Dendritic cell treated with granulocyte-macrophage colony-stimulating factor and Interleukin-4, amounts not matched to agents 40 ng/mL and 50 ng/mL, for 4 days (primary cell): ENCODE results near the gene DSTN.

ENCODE experiments used
- H3K27ac Mint-ChIP-seq: one replicate; pipeline ENCODE4 v1.8.0; 2022; ENCODE audit warnings: mild to moderate bottlenecking, mixed read lengths
- H3K27me3 Mint-ChIP-seq: one replicate; pipeline ENCODE4 v1.8.0; 2022; ENCODE audit warnings: mild to moderate bottlenecking, mixed read lengths
- H3K36me3 Mint-ChIP-seq: one replicate; pipeline ENCODE4 v1.8.0; 2022; ENCODE audit warnings: low read depth, mixed read lengths
- H3K4me1 Mint-ChIP-seq: one replicate; pipeline ENCODE4 v1.8.0; 2022; ENCODE audit warnings: low read depth, mixed read lengths
- H3K4me3 Mint-ChIP-seq: one replicate; pipeline ENCODE4 v1.8.0; 2022; ENCODE audit warnings: mild to moderate bottlenecking, moderate library complexity, mixed read lengths
- H3K9me3 Mint-ChIP-seq: one replicate; pipeline ENCODE4 v1.8.0; 2022; ENCODE audit warnings: mixed read lengths
- intact Hi-C: fragments of 100-400 bp; cut with micrococcal nuclease; formaldehyde crosslinking; loops from one replicate; pipeline ENCODE4 v1.15.0; 2022

The DSTN gene

DNA sequence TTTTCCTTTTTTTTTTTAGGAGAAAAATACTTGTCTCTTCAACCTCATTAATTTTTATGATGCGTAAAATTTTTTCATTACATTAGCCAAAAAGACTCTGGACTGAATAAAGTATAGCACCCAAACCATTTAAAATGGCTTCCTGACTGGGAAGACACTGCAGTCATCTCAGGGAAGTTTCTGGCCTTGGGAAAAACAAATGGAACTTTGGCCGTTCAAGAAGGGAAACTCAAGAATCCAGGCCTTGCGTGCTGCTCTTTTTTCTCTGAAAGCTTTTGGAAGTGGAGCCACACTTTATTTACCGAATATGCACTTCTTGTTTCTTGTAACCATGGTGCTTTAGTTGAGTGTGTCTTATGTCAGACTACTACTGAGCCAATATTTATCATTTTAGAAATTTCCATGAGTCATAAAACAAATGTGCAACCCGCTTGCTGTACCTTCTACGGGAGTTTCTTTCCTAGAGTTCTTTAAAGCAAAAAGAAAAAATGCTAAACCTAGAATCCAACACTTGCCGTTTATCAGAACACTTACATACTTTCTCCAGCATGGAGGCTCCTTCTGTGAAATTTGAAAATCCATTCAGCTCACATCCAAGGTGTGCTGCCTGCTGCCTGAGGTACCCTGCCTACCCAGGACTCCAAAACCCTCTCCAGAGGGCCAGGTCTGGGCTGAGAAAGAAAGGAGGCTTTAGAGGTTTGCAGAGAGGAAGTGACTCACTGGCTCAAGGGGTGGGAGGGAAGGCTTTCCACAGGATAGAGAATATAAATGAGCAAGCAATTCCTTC, 11.5 kb upstream of the DSTN start:
- peaks cover 7% of the 10 kb centered on the region for H3K4me1 Mint-ChIP-seq
- no peak overlapping the region for H3K4me3 Mint-ChIP-seq
- H3K27me3 Mint-ChIP-seq, result no peaks in the 10 kb centered on the region
- peak overlapping the region; percentile 58 for H3K27ac Mint-ChIP-seq
- intact Hi-C loops, result no loop called here
- H3K36me3 Mint-ChIP-seq, result no peaks in the 10 kb centered on the region
- H3K9me3 Mint-ChIP-seq, result no peaks in the 10 kb centered on the region

DNA sequence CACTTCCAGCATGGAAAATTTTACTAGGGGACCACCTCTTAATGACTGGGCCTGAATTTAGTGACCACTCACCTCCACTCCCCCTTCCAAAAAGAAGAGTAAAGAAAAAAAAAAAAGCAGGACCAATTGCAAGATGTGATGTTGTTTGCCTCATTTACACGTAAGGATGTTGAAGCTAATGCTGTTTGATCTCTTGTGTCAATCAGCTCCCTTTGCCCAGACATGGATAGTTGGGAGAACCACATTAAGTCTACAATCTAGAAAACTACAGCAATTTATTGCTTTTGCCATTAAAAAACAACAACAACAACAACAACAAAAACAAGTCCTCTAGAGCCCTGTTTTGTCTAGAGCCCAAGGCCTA, 11.0 kb upstream of the DSTN start:
- H3K4me1 Mint-ChIP-seq, result peaks cover 7% of the 10 kb centered on the region
- intact Hi-C loops, result no loop called here
- H3K27ac Mint-ChIP-seq, result peak overlapping the region; percentile 58
- no peaks in the 10 kb centered on the region for H3K27me3 Mint-ChIP-seq
- no peaks in the 10 kb centered on the region for H3K9me3 Mint-ChIP-seq
- no peaks in the 10 kb centered on the region for H3K36me3 Mint-ChIP-seq
- no peak overlapping the region for H3K4me3 Mint-ChIP-seq

DNA sequence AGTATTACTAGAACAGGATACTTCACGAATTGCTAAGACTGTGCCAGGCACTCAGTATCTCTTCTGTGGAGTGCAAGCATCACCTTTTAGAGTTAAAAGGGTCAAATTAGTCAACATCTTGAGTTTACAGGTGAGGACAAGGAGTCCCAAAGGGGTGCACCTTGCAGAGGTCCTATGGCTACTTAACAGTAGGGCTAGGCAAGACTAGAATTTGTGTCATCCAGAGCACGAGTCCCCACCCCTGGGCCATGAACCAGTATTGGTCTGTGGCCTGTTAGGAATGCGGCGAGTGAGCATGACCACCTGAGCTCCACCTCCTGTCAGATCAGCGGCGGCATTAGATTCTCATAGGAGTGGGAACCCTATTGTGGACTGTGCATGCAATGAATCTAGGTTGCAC, 10.5 kb upstream of the DSTN start:
- Mint-ChIP-seq H3K9me3 (no peaks in the 10 kb centered on the region), H3K4me1 (peaks cover 7% of the 10 kb centered on the region), H3K4me3 (no peak overlapping the region), H3K27ac (no peak overlapping the region), H3K36me3 (no peaks in the 10 kb centered on the region), H3K27me3 (no peaks in the 10 kb centered on the region)
- intact Hi-C loops, result no loop called here

DNA sequence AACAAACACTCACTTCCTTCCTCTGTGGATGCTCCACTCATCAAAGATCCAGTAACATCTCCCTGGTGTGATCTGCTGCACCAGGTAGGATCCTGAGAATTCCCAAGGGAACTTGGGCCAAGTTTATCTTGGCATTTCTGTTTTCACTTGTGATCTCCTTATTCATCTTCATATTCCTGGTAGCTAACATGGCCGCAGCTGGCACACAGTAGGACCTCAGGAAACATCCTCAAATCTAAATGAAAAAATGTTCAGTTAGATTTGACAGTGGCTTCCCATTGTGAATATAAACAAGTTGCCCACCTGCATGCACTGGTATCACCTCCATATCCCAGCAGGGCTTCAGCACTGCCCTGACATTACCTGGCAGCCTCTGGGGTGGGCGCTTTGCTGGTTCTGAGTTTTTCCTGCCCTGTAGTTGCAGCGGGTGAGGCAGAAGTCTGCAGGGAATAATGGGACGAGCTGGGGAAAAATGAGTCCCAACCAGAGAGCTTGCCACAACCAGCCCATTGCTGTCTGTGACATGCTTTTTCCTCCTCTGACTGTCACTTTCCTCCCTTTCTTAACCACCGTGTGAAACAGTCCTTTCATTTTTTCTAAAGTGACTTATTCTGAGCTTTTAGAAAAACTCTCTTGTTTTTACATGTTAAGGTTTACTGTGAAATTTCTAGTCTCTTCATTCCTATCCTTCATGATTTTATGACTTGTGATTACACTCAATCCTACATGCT, 9.4 kb upstream of the DSTN start:
- Mint-ChIP-seq H3K27ac (no peak overlapping the region), H3K36me3 (no peaks in the 10 kb centered on the region)

DNA sequence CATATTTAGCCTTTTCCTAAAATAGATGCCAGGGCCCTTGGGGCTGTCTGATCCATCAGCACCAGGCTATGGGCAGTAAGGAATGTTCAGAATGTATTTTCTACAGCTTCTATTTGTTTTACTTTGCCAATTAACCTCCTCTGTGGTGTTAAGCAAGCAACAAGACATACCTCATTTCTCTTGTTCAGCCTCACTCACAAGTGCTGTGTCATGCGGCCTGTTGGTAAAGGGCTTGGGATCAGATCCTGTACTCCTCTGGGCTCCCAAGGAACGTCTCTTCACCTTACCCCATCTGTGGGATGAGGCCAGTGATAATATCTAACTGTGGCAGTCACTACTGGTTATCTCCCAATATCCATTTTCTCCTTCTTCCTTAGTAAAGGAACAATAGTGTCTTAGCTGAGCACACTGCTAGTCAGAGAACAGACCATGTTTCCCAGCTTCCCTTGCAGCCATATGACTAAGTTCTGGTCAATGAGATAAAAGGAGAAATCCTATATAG, 7.0 kb upstream of the DSTN start:
- H3K36me3 Mint-ChIP-seq, result no peaks in the 10 kb centered on the region
- no peak overlapping the region for H3K4me3 Mint-ChIP-seq
- intact Hi-C loops, result no loop called here
- H3K27ac Mint-ChIP-seq, result no peak overlapping the region
- H3K4me1 Mint-ChIP-seq, result peaks cover 12% of the 10 kb centered on the region
- peaks cover 14% of the 10 kb centered on the region for H3K27me3 Mint-ChIP-seq
- no peaks in the 10 kb centered on the region for H3K9me3 Mint-ChIP-seq

More for the DNA sequence above, 9.4 kb upstream of the DSTN start:
- H3K9me3 Mint-ChIP-seq, result no peaks in the 10 kb centered on the region
- H3K27me3 Mint-ChIP-seq, result peaks cover 3% of the 10 kb centered on the region
- H3K4me3 Mint-ChIP-seq, result no peak overlapping the region
- intact Hi-C loops, result no loop called here
- peaks cover 7% of the 10 kb centered on the region for H3K4me1 Mint-ChIP-seq

DNA sequence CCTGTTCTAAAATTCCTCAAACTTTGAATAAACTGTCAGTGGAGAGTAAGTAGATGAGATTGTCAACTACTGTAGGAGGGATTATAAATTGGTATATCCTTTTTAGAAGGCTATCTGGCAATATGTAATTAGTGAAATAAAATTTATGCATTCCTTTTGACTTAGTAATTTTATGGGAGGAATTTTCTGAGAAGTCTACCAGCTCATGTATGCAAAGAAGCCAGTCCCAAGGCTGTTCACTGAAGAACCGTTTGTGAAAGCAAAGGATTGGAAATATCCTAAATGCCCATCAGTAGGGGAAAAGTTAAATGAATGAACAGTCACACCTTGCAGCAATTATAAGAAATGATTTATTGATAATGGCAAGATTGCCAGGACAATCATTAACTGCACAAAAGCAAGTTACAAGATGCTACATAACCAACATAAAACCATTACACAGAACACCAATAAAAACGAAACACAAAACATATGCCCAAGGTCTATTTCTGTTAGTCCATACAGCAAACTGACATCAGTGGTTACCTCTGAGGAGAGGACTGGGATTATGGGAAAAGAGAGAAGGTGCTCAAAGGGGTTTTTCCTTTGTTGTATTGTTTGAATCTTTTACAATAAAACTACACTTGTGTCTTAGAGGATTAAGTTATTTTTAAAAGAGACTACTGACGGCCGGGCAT, 4.6 kb upstream of the DSTN start:
- Mint-ChIP-seq H3K4me1 (peaks cover 14% of the 10 kb centered on the region), H3K27me3 (peaks cover 26% of the 10 kb centered on the region), H3K36me3 (peaks cover 9% of the 10 kb centered on the region), H3K9me3 (no peaks in the 10 kb centered on the region), H3K4me3 (no peak overlapping the region), H3K27ac (no peak overlapping the region)
- intact Hi-C loops, result no loop called here

DNA sequence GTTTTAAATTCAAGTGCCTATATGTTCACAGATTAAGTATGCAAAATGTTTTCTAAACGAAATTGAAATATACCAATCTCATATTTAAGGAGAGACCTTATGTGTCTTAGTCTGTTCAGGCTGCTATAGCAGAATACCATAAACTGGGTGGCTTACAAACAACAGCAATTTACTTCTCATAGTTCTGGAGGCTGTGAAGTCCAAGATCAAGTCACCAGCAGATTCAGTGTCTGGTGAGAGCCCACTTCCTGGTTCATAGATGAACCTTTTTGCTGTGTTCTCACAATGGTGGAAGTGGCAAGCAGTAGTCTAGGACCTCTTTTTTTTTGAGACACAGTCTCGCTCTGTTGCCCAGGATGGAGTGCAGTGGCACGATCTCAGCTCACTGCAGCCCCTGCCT, 3.5 kb upstream of the DSTN start:
- H3K27ac Mint-ChIP-seq, result no peak overlapping the region
- peaks cover 26% of the 10 kb centered on the region for H3K27me3 Mint-ChIP-seq
- H3K4me1 Mint-ChIP-seq, result peaks cover 21% of the 10 kb centered on the region
- H3K36me3 Mint-ChIP-seq, result peaks cover 9% of the 10 kb centered on the region
- intact Hi-C loops, result no loop called here
- no peaks in the 10 kb centered on the region for H3K9me3 Mint-ChIP-seq
- no peak overlapping the region for H3K4me3 Mint-ChIP-seq

DNA sequence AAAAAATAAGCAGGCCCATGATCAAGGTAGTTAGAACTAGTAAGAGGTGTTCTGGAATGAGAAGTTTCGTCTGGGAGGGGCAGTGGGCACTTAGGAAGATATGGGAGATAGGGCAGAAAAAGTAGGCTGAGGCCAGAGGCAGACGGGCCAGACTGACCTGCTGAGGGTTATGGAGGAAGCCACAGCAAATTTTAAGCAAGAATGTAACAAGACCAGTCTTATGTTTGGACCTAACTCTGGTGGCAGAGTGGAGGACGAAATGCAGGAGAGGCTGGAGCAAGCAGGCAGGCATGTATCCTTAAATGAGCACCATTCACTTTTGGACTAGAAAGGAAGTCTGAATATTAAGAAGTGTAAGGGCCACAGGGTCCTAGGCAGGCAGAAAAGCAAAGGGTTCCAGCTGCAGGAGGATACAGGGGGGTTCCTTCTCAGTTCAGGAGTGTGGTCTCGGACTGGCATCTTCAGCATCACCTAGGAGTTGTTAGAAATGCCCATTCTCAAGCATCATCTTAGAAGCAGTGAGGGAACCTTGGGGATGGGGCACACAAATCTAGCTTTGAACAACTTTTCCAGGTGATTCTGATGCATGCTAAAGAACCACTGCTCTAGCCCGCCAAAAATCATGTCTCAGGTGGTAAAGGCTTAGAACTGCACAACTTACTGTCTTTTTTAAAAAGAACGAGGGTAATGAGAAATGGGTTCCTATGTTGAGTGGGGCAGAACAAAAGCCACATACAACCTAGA, 1.7 kb upstream of the DSTN start:
- H3K4me3 Mint-ChIP-seq, result no peak overlapping the region
- peaks cover 26% of the 10 kb centered on the region for H3K27me3 Mint-ChIP-seq
- H3K27ac Mint-ChIP-seq, result no peak overlapping the region
- H3K4me1 Mint-ChIP-seq, result peaks cover 21% of the 10 kb centered on the region
- intact Hi-C loops, result no loop called here
- H3K36me3 Mint-ChIP-seq, result peaks cover 11% of the 10 kb centered on the region
- no peaks in the 10 kb centered on the region for H3K9me3 Mint-ChIP-seq

DNA sequence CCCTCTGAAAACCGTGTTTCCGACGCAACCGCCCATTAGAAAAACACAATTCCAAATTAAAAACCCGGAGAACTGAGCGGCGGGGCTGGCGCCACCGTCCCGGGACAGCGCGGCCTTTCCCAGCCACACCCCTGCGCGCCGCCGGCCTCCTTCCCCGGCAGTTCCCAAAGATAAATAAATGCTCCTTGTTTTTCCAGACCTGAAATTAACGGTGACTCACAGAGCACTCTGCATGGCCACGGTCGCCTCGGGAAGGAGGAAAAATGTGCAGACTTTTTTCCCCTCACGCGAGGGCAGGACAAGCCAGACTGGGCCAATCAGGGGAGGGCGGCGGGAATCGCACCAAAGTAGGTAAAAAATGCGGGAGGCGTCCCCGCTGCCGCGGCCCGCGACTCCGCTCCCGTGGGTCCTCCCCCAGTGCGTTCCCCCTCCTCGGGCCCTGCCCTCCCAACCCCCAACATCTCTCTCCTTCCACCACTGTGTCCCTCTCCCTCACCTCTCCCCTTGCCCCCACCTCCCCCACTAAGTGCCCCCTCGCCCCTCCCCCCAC, 828 bp upstream of the DSTN start:
- H3K4me1 Mint-ChIP-seq, result peaks cover 22% of the 10 kb centered on the region

DNA sequence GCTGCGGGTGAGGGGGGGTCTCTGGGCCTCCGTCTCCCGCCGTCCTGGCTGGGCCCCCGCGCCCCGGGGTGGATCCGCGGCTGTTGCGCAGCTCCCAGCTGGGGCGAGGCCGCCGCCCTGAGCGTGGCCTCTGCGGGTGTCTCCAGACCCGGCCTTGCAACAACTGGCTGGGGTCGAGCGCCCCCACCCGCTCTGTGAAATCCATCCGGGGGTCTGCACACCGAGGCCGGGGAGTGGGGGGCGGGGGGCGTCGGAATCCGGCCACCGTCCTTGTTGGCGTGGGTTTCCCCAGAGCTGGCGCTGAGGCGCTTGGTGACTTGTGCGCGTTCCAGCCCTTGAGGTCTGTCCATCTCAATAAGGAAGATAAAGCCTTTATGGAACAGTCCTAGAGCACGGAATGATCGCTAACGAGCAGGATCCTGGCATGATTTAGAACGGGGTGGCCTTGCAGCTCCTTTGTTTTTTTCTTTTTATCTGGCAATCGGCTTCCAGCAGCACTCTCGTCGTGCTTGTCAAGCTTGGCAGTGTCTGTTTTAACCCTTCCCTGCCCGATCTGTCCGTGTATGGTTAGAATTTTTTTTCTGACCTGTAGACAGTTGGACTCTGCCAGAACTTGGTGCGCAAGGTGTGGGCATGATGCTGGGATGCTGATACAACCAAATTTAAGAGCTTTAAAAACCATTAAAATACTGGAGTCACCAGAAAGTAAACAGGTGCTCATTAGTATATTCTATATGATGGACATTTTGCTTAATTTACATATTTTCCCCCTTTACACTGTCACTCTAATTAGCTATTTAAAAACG, 675 bp downstream of the DSTN start:
- peak overlapping the region; percentile 81 for H3K27ac Mint-ChIP-seq
- H3K4me3 Mint-ChIP-seq, result peak overlapping the region; percentile 93
- H3K36me3 Mint-ChIP-seq, result peaks cover 16% of the 10 kb centered on the region
- peaks cover 23% of the 10 kb centered on the region for H3K27me3 Mint-ChIP-seq
- intact Hi-C loops, result loop anchor here (5.0 kb wide), 1 partner anchor 112 kb away; the partner anchor contains the start of gene RRBP1
- peaks cover 26% of the 10 kb centered on the region for H3K4me1 Mint-ChIP-seq
- no peaks in the 10 kb centered on the region for H3K9me3 Mint-ChIP-seq

More for the DNA sequence above, 828 bp upstream of the DSTN start:
- peak overlapping the region; percentile 93 for H3K4me3 Mint-ChIP-seq
- peaks cover 16% of the 10 kb centered on the region for H3K36me3 Mint-ChIP-seq
- H3K27me3 Mint-ChIP-seq, result peaks cover 26% of the 10 kb centered on the region
- no peak overlapping the region for H3K27ac Mint-ChIP-seq
- H3K9me3 Mint-ChIP-seq, result no peaks in the 10 kb centered on the region
- intact Hi-C loops, result no loop called here

DNA sequence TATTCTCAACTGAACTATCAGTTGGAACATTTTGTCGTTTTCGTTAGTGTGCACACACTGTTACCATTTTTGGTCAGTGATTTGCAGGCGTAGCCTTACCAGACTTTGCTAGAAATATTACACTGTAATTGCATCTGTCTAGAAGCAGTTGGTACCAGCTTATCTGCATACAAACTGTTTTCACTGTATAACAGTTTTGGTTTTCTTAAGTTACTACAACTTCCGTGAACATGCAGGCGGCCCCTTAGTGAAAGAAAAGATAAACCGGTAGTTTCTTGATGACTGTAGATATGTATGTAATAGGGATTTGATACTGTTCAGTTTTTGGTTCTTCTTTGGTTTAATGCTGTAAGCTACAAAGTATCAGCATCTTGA, 1.3 kb downstream of the DSTN start:
- intact Hi-C loops, result loop anchor here (5.0 kb wide), 1 partner anchor 111 kb away; the partner anchor contains the start of gene RRBP1
- no peak overlapping the region for H3K27ac Mint-ChIP-seq
- peaks cover 19% of the 10 kb centered on the region for H3K27me3 Mint-ChIP-seq
- no peaks in the 10 kb centered on the region for H3K9me3 Mint-ChIP-seq
- H3K4me1 Mint-ChIP-seq, result peaks cover 26% of the 10 kb centered on the region
- H3K4me3 Mint-ChIP-seq, result peak overlapping the region; percentile 93
- H3K36me3 Mint-ChIP-seq, result peaks cover 16% of the 10 kb centered on the region

DNA sequence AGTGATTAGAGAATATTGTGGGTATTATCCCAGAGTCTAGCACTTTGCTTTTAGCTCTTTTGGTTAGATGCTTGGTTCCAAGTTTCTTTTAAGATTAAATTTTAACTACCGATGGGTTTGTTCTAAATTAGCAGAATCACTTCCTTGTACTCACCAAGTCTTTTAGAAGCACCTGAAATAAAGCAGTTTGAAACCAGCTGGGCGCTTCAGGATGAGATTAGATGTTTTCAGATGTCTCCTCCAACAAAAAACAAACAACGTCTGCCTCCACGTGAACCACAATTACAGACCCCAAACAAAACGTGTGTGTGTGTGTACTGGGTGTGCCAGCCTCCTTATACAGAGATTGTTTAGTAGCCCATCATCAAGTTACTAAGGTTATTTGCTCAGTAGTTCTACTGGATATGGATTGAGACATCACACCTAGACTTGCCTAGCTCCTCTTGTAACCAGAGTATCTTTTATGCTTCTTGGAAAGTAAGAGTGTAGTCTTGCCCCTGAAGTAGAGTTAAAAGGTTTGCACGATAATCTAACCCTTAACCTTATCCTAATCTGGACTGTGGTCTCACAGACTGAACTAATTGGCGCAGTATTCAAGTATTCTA, 2.3 kb downstream of the DSTN start:
- no peaks in the 10 kb centered on the region for H3K9me3 Mint-ChIP-seq
- H3K4me1 Mint-ChIP-seq, result peaks cover 26% of the 10 kb centered on the region
- peaks cover 16% of the 10 kb centered on the region for H3K36me3 Mint-ChIP-seq
- intact Hi-C loops, result loop anchor here (5.0 kb wide), 1 partner anchor 110 kb away; the partner anchor contains the start of gene RRBP1
- no peak overlapping the region for H3K27ac Mint-ChIP-seq
- H3K27me3 Mint-ChIP-seq, result peaks cover 17% of the 10 kb centered on the region
- no peak overlapping the region for H3K4me3 Mint-ChIP-seq
